Type B pancreatic cell (in vitro differentiated cells): ENCODE results near the gene HSPA4L. TPM values are rescaled to one million over a fixed set of nuclear protein-coding genes. Genes with fewer than 3 reads are reported as not detected.

Experiments used
- DNase-seq: peaks from one replicate; pipeline ENCODE4 v3.0.0; 2021; ENCODE audit warnings: mixed read lengths; ENCODE audit not compliant: unreplicated experiment; ENCODE audit errors: extremely low spot score
- H3K27ac Mint-ChIP-seq: 2 replicates; pipeline ENCODE4 v1.8.0; 2021; ENCODE audit warnings: mild to moderate bottlenecking, mixed read lengths
- H3K27me3 Mint-ChIP-seq: 2 replicates; pipeline ENCODE4 v1.8.0; 2021; ENCODE audit warnings: mixed read lengths
- H3K36me3 Mint-ChIP-seq: 2 replicates; pipeline ENCODE4 v1.8.0; 2021; ENCODE audit warnings: mixed read lengths
- H3K4me1 Mint-ChIP-seq: one replicate; pipeline ENCODE4 v1.8.0; 2021; ENCODE audit warnings: mixed read lengths; ENCODE audit not compliant: unreplicated experiment
- H3K4me3 Mint-ChIP-seq: 2 replicates; pipeline ENCODE4 v1.8.0; 2021; ENCODE audit warnings: mild to moderate bottlenecking, mixed read lengths
- H3K9me3 Mint-ChIP-seq: 2 replicates; pipeline ENCODE4 v1.8.0; 2021; ENCODE audit warnings: mixed read lengths
- CTCF ChIP-seq: fragments of 200-600 bp; sonication (generic); conservative IDR thresholded peaks from 2 replicates; pipeline ENCODE4 v1.5.0; 2021; ENCODE audit warnings: antibody characterized with exemption, mild to moderate bottlenecking
- total RNA-seq: library from RNA; stranded (reverse); gene quantifications from 2 replicates; pipeline ENCODE4 v1.2.1, GENCODE V29; 2021; ENCODE audit warnings: low replicate concordance

Gene HSPA4L
- total RNA-seq, 1 donor from 2014 or later: 9.7 TPM

- no peak overlapping the region for H3K4me3 Mint-ChIP-seq
- no peak for DNase-seq
- no peak for TF ChIP-seq CTCF
- H3K27ac Mint-ChIP-seq: no peak overlapping the region
- H3K9me3 Mint-ChIP-seq: no peaks in the 10 kb centered on the region
- peaks cover 14% of the 10 kb centered on the region for H3K36me3 Mint-ChIP-seq
- H3K4me1 Mint-ChIP-seq: no peaks in the 10 kb centered on the region
- no peaks in the 10 kb centered on the region for H3K27me3 Mint-ChIP-seq
These were observed 61.8 kb downstream of the HSPA4L start for GRCh38 chr4:127843704-127844600.

- DNase-seq: no peak
- Mint-ChIP-seq H3K27me3 (no peaks in the 10 kb centered on the region), H3K9me3 (peaks cover 3% of the 10 kb centered on the region), H3K36me3 (peaks cover 16% of the 10 kb centered on the region), H3K27ac (no peak overlapping the region), H3K4me1 (no peaks in the 10 kb centered on the region), H3K4me3 (no peak overlapping the region)
- TF ChIP-seq CTCF: no peak
These were observed 62.5 kb downstream of the HSPA4L start for GRCh38 chr4:127844601-127845116.

DNA sequence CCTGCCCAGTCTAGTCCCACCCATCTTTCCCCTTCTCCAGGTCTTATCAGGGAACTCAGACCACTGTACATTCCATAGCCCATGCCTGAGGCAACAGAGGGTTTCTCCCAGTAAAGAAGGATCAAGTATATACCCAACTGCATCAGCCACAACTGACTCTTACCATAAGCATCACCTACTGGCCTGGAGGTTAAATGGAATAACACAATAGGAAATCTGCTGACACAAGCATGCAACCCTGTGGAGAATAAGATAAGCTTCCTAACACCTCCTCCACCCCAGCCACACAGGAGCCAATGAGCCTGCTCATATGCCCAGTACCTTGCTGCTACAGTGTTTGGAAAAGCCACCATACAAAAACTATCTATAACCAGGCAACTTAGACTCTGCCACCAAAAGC, 63.9 kb downstream of the HSPA4L start:
- no peak for TF ChIP-seq CTCF
- Mint-ChIP-seq H3K36me3 (peaks cover 25% of the 10 kb centered on the region), H3K4me3 (no peak overlapping the region), H3K9me3 (peaks cover 12% of the 10 kb centered on the region), H3K4me1 (no peaks in the 10 kb centered on the region), H3K27me3 (no peaks in the 10 kb centered on the region), H3K27ac (no peak overlapping the region)
- no peak for DNase-seq

GRCh38 chr4:127846765-127847164, 64.6 kb downstream of the HSPA4L start:
- Mint-ChIP-seq H3K27me3 (no peaks in the 10 kb centered on the region), H3K27ac (no peak overlapping the region), H3K4me3 (no peak overlapping the region), H3K9me3 (peaks cover 12% of the 10 kb centered on the region), H3K36me3 (peaks cover 25% of the 10 kb centered on the region), H3K4me1 (no peaks in the 10 kb centered on the region)
- DNase-seq: no peak
- no peak for TF ChIP-seq CTCF

- Mint-ChIP-seq H3K27me3 (no peaks in the 10 kb centered on the region), H3K4me3 (no peak overlapping the region), H3K9me3 (peaks cover 16% of the 10 kb centered on the region), H3K36me3 (peaks cover 28% of the 10 kb centered on the region), H3K4me1 (no peaks in the 10 kb centered on the region), H3K27ac (no peak overlapping the region)
- TF ChIP-seq CTCF: no peak
- no peak for DNase-seq
These were observed 67.5 kb downstream of the HSPA4L start for GRCh38 chr4:127849505-127850234.
